Stimulated activated CD8-positive, alpha-beta memory T cell treated with anti-CD3 and anti-CD28 coated beads, Interleukin-12 subunit alpha, Interleukin-12 subunit beta, amount 100 ng/mL, for 24 hours (primary cell): ENCODE data around the gene TBC1D22A.

Experiments
- DNase-seq: peaks from one replicate; pipeline ENCODE4 v3.0.0-alpha.2; 2020; ENCODE audit errors: extremely low read depth

The TBC1D22A gene

GRCh38 chr22:47032956-47033647 lies 270.7 kb downstream of the TBC1D22A start:
- DNase-seq, result no peak

DNA sequence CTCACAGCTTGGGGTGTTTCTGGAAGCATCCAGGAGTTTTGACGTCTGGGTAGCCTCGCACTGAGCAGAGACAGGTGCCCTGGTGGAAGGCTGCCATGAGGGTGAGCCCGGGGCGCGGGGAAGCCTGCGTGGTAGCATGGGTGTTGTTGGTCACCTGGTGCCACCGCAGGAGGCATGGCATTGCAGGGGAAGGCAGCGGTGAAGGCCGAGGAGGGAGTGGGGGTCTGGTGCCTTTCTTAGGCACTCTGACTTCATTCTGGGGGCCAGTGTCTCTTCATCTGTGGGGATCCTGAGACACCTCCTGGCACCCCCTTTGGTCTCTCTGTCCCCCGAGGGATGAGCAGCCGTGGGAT lies 271.2 kb downstream of the TBC1D22A start:
- no peak for DNase-seq

DNA sequence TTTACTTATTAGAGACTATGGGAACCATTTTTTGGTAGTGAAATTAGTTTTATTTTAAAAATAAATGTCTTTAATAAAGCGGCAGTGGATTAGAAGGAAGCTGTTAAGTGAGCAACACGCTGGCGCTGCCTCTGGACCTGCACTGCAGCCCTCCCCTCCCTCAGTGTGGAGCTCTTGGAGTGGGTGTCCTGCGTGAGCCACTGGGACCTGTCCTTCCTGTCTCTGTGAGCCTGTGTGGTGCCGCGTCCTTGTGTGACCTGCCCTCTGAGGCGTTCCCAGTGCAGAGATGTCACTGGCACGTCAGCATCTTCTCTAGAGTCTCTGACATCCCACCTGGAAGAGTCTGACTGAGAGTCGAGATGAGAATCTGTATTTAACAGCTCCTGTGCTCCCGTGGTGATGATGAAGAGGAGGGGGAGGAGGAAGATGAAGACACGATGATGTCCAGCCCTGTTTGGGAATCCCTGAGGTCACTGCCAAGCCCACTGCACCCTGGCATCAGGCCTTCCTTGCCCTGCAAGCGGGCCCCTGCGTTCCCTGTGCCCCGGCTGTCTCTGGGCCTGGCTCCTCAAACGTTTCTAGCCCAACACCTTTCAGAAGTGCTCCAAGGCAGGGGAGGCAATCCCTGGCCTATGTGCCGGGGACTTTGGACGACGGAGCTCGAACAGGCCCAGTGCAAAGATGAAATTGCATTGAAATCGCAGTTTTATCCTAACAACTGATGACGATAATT lies 271.8 kb downstream of the TBC1D22A start:
- DNase-seq, result no peak

GRCh38 chr22:47034905-47035419 lies 272.5 kb downstream of the TBC1D22A start:
- DNase-seq, result no peak

GRCh38 chr22:47035425-47035881 lies 273.0 kb downstream of the TBC1D22A start:
- no peak for DNase-seq

DNA sequence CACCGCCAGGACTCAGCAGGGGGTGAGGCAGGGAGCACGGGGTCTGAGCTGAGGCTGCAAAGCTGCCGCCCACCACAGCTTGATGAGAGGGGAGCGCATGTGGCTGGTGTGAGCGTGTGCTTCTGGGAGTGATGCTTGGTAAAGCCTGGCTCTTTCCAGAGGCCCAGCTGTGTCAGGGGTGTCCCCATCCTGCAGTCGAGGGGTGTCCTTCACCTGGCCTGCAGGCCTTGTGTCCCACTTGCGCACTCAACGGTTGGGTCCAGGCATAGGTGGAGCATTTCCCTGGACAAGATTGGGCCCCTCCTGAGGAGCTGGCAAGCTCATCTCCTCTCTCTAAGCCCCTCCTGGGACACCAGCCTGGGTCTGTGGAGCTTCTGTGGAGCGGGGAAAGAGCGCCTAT lies 273.9 kb downstream of the TBC1D22A start:
- DNase-seq, result no peak

DNA sequence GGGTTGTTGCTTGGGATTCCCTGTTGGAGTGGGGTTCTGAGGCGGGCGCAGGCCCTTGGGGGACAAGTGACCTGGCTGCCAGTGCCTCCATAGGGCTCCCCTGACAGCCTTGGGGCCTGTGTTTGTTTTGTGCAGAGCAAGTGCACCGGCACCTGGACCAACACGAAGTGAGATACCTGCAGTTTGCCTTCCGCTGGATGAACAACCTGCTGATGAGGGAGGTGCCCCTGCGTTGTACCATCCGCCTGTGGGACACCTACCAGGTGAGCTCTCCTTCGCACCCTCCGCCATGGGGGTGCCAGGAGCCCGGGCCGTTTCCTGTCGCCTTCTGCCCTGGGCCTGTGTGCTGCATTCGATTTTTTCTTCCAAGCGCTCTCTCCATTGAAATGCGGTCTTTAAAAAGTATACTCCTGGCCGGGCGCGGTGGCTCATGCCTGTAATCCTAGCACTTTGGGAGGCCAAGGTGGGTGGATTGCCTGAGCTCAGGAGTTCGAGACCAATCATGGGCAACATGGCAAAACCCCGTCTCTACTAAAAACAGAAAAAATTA lies 274.6 kb downstream of the TBC1D22A start:
- no peak for DNase-seq

GRCh38 chr22:47038206-47038835 lies 275.9 kb downstream of the TBC1D22A start:
- DNase-seq, result no peak

- DNase-seq, result no peak
Measured at GRCh38 chr22:47039356-47039755, 276.9 kb downstream of the TBC1D22A start.

DNA sequence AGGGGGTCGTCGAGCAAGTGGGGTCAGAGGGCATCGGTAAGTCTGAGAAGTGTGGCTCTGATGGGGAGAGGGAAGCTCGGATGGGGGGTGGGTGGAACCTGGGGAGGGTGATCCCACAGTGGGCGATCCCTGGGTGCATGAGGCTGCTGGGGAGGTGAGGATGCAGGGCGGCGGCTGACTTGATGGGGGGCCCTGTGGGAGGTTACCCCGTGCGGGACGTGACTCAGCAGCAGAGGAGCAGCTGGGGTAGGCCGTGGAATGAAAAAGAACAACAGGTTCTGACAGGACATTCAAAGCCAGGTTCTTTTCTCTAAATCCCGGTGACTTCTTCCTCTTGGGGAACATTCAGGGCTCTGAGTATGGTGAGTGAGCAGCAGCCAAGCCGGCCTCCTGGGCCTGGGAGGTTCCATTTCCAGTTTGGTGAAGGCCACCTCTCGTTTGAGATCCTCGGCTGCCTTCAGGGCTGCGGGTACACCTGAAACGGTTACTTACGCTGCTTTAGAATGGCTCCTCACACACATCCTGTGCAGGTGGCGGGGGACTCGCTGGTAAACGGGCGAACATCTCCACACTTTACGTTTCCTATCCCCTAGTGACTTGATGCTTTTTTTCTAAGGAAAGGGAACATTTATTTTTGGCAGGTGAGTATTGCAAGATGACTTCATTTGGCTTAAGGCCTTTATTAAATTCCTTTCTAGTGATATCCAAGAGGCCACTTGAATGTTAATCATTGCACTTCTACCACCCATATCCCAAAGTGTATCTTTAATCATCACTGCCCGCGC lies 278.2 kb downstream of the TBC1D22A start:
- DNase-seq, result no peak

DNA sequence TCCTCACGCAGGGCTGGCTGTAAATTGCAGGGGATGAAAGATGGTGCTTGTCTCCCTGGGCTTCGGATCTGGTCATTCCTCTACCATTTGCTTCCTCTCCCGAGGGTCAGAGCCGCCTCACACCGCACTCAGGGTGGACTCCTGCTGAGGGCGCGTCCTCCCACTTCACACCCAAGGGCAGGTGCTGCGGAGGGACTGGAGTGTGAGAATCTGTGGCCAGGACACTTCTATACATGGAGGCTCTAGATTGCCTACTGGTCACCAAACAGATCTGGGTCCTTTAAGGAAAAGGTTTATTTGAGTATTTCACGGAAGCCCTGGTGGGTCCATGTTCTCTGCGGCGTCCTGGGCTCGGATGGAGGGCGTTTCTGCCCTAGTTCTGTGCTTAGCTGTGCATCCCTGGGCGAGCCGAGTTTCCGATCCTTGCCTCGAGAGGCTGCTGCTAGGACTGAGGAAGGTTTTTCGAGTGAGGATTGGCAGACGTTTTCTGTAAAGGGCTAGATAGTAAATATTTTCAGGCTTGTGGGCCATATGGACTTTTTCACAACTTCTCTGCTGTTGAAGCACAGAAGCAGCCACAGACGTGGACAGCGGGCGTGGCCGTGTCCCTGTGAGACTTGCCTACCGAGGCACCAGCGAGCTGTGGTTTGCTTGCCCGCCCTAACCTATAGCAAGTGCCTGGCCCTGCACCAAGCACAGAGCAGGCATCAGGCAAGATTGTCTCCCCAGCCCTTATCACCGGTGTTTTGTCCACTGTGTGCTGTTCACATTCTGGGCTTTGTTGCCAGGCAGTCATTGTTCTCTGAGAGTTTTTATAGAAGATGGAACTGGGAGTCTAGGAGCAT lies 279.0 kb downstream of the TBC1D22A start:
- no peak for DNase-seq

DNA sequence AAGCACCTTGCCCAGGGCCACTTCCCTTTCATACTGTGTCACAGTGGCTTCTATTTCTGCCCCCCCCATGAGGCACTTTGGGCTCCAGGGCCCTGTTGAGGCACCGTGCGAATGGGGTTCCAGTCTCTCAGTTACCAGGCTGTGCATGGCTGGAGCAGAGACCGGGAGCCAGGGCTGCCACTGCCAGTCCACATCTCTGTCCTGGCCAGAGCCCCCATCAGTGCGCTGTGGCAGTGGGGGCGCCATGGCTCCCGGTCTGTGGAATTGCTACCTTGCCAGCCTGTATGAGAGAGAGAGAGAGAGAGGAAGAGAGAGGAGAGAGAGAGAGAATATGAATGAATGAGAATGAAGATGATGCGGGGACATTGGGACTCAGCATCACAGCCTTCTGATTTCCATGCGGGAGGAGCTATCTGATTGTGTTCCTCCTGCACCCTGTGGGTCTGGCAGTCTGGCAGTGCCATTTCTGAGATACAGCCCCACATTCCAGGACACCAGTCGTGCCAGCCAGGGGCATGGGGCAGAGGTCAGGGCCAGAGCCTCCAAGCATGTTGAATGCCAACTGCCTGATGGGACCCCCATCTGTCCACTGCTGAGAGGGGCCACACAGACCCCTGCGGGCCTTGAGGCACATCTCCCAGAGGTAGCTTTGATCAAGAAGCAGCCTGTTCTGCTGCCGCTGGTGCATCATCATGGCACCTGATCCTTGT lies 279.8 kb downstream of the TBC1D22A start:
- no peak for DNase-seq

GRCh38 chr22:47042861-47043496 lies 280.5 kb downstream of the TBC1D22A start:
- DNase-seq, result no peak

GRCh38 chr22:47043835-47044721 lies 281.6 kb downstream of the TBC1D22A start:
- DNase-seq, result no peak

DNA sequence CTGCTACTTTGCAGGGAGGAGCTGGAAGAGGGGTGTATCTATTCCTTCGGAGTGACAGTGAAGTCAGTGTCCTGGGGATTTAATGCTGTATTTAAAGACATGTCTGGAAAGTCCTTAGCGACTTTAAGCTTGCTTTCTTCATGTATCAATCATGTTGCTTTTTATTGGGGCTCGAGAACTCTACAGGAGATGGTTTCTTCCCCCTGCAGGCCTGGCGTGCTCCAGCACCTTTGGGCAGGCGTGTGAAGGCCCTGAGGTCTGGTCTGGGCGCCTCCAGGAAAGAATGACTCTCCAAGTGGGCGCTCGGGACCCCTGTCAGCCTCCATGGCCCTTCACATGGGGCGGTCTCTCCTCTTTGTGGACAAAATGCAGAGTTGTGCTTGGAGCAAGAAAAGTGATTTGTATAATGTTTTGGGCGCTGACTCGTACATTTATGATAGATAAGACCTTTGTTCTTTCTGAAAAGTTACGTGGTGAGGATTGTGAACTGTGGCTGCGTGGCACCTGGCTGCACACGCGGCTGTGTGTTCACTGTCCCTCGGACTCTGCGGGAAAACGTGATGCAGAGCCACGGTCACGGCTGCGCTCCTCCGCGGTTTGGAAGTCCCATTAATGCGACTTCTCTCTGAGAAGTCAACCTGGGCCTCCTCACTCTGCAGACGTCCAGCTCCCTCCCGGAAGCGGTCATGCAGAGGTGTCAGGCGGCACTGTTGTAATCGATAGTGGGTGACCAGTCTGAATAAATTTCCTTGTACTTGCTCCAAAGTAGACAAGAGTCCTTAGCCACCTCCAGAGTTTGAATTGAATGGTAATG lies 282.5 kb downstream of the TBC1D22A start:
- DNase-seq, result no peak

DNA sequence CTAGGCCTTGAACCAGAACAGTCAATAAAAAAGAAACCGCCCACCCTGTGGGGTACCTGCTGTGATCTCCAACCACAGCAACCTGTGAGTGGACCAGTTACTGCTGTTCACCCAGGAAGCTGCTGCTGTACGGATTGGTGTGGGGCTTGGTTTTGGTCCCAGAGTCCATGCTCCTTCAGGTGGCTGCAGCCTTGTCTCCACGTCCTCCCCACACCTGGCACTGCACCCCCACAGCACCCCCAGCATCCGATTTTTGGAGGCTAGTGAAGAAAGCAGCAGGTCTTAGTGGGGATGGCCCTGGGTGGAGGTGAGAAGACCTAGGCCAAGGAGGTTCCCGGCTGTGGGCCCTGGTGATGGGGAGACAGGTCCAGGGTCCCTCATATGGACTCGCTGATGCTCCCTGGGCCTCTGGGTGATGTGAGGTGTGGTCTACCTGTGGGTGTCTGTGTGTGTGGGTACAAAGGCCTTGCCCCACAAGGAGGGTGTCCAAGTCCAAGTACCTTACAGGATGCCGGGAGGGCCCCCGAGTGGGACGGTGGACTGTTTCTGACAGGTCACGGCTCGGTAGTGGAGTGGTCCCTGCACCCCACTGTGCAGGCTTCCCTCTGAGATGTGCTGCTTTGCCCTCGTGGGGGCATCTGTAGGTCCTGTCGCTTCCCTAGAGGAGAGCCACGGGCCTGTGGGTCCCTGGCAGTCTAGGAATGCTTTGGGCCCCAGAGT lies 283.4 kb downstream of the TBC1D22A start:
- DNase-seq, result no peak
